Hypothalamus (tissue), 51 donors: ENCODE results near the gene BIN1.

Source experiments
- DNase-seq, 51 donors: peaks; one replicate each; lab custom pipeline; 2025; lab: John Stamatoyannopoulos, UW

BIN1 gene

GRCh38 chr2:127106991-127107621 is at the start of gene BIN1:
Gene BIN1, minus strand, starts transcription at chr2:127107154. Its CDS starts 211 bp downstream, at chr2:127106943.
- peak in 49 of 51 donors; percentile 60 to 97 (median 88) for DNase-seq

- no peak for DNase-seq
Measured at GRCh38 chr2:127155947-127156346, 49.0 kb upstream of the BIN1 start.

- no peak for DNase-seq
Measured at GRCh38 chr2:127155028-127155581, 48.2 kb upstream of the BIN1 start.

GRCh38 chr2:127154396-127154795 is 47.4 kb upstream of the BIN1 start:
- DNase-seq = no peak

- peak in 25 of 51 donors; percentile 27 to 80 (median 53) for DNase-seq
Measured at GRCh38 chr2:127153691-127154158, 46.8 kb upstream of the BIN1 start.

- no peak for DNase-seq
Measured at GRCh38 chr2:127150996-127151395, 44.0 kb upstream of the BIN1 start.

GRCh38 chr2:127149384-127149783 is 42.4 kb upstream of the BIN1 start:
- no peak for DNase-seq

GRCh38 chr2:127146820-127147502 is 40.0 kb upstream of the BIN1 start:
- DNase-seq = no peak

- no peak for DNase-seq
Measured at GRCh38 chr2:127146071-127146725, 39.2 kb upstream of the BIN1 start.

- no peak for DNase-seq
Measured at GRCh38 chr2:127145280-127145895, 38.4 kb upstream of the BIN1 start.

GRCh38 chr2:127143841-127144782 is 37.2 kb upstream of the BIN1 start:
- peak in 28 of 51 donors; percentile 13 to 83 (median 51) for DNase-seq

GRCh38 chr2:127142663-127143630 is 36.0 kb upstream of the BIN1 start:
- no peak for DNase-seq

- no peak for DNase-seq
Measured at GRCh38 chr2:127140538-127140937, 33.6 kb upstream of the BIN1 start.

- DNase-seq = no peak
Measured at GRCh38 chr2:127139766-127140165, 32.8 kb upstream of the BIN1 start.

GRCh38 chr2:127138281-127138680 is 31.3 kb upstream of the BIN1 start:
- DNase-seq = no peak

GRCh38 chr2:127137741-127138140 is 30.8 kb upstream of the BIN1 start:
- DNase-seq = no peak

- no peak for DNase-seq
Measured at GRCh38 chr2:127137225-127137624, 30.3 kb upstream of the BIN1 start.
